Measurements from ENCODE around the gene NFIX. TPM values are rescaled to one million over a fixed set of nuclear protein-coding genes. Genes with fewer than 3 reads are reported as not detected.

NFIX gene
- total RNA-seq, 1 donor from 2014 or later, result 8.4 TPM

- Mint-ChIP-seq H3K27ac (ENCODE audit: unreplicated experiment) (peak overlapping the region; percentile 24), H3K4me3 (ENCODE audit: unreplicated experiment) (peak overlapping the region; percentile 89), H3K9me3 (ENCODE audit: unreplicated experiment) (no peaks in the 10 kb centered on the region), H3K4me1 (ENCODE audit: low read depth, unreplicated experiment) (peaks cover 48% of the 10 kb centered on the region), H3K36me3 (ENCODE audit: low read depth, unreplicated experiment) (peaks cover 5% of the 10 kb centered on the region), H3K27me3 (ENCODE audit: low read depth, unreplicated experiment) (no peaks in the 10 kb centered on the region)
- H3K9me3 ChIP-seq (ENCODE audit: insufficient read depth, low read depth, low read length), result no peaks in the 10 kb centered on the region
- no peaks in the 10 kb centered on the region for H3K27me3 ChIP-seq (ENCODE audit: insufficient read depth, low read length)
- no peak for FAIRE-seq
- peak overlapping the region; percentile 88 for H3K27ac ChIP-seq (ENCODE audit: low read depth, low read length)
- H3K79me2 ChIP-seq (ENCODE audit: insufficient read depth, low read length), result peaks cover 85% of the 10 kb centered on the region
- peaks cover 62% of the 10 kb centered on the region for H3K4me1 ChIP-seq (ENCODE audit: insufficient read depth, low read length)
- DNase-seq (ENCODE audit: low read depth), result no peak
- peak overlapping the region; percentile 78 for H3K4me3 ChIP-seq (ENCODE audit: insufficient read depth, low read depth, low read length)
- peak overlapping the region; percentile 92 for H3K4me2 ChIP-seq (ENCODE audit: low read length)
- H3K36me3 ChIP-seq (ENCODE audit: insufficient read depth, low read length), result peaks cover 3% of the 10 kb centered on the region
- peaks cover 59% of the 10 kb centered on the region for H4K20me1 ChIP-seq (ENCODE audit: insufficient read depth, low read length)
- H3K9ac ChIP-seq (ENCODE audit: low read length), result peak overlapping the region; percentile 95
- no peak overlapping the region for H2AFZ ChIP-seq (ENCODE audit: low read depth, low read length)
- TF ChIP-seq CTCF (IDR thresholded peaks at IDR 0.05; ENCODE audit: insufficient read depth, low read depth, low read length) (no peak), EZH2 (IDR thresholded peaks at IDR 0.05; ENCODE audit: insufficient read depth, low read length) (no peak)
Observed at GRCh38 chr19:13119627-13120026, 124.4 kb downstream of the NFIX start.

GRCh38 chr19:13120031-13120430 is 124.8 kb downstream of the NFIX start:
- no peaks in the 10 kb centered on the region for H3K27me3 Mint-ChIP-seq (ENCODE audit: low read depth, unreplicated experiment)
- no peaks in the 10 kb centered on the region for H3K27me3 ChIP-seq (ENCODE audit: insufficient read depth, low read length)
- H3K36me3 ChIP-seq (ENCODE audit: insufficient read depth, low read length), result peaks cover 3% of the 10 kb centered on the region
- TF ChIP-seq EZH2 (IDR thresholded peaks at IDR 0.05; ENCODE audit: insufficient read depth, low read length), result no peak
- H3K79me2 ChIP-seq (ENCODE audit: insufficient read depth, low read length), result peaks cover 85% of the 10 kb centered on the region
- H2AFZ ChIP-seq (ENCODE audit: low read depth, low read length), result no peak overlapping the region
- H3K9ac ChIP-seq (ENCODE audit: low read length), result peak overlapping the region; percentile 95
- H4K20me1 ChIP-seq (ENCODE audit: insufficient read depth, low read length), result peaks cover 63% of the 10 kb centered on the region
- H3K27ac Mint-ChIP-seq (ENCODE audit: unreplicated experiment), result no peak overlapping the region
- H3K27ac ChIP-seq (ENCODE audit: low read depth, low read length), result peak overlapping the region; percentile 88
- peak overlapping the region; percentile 89 for H3K4me3 Mint-ChIP-seq (ENCODE audit: unreplicated experiment)
- H3K4me3 ChIP-seq (ENCODE audit: insufficient read depth, low read depth, low read length), result peak overlapping the region; percentile 78
- no peaks in the 10 kb centered on the region for H3K9me3 ChIP-seq (ENCODE audit: insufficient read depth, low read depth, low read length)
- no peaks in the 10 kb centered on the region for H3K9me3 Mint-ChIP-seq (ENCODE audit: unreplicated experiment)
- FAIRE-seq (no peak), DNase-seq (ENCODE audit: low read depth) (no peak)
- H3K4me2 ChIP-seq (ENCODE audit: low read length), result peak overlapping the region; percentile 92
- H3K4me1 ChIP-seq (ENCODE audit: insufficient read depth, low read length), result peaks cover 60% of the 10 kb centered on the region
- H3K4me1 Mint-ChIP-seq (ENCODE audit: low read depth, unreplicated experiment), result peaks cover 48% of the 10 kb centered on the region
- H3K36me3 Mint-ChIP-seq (ENCODE audit: low read depth, unreplicated experiment), result peaks cover 5% of the 10 kb centered on the region

- Histone ChIP-seq H3K27me3 (ENCODE audit: insufficient read depth, low read length) (no peaks in the 10 kb centered on the region), H3K9me3 (ENCODE audit: insufficient read depth, low read depth, low read length) (no peaks in the 10 kb centered on the region), H3K36me3 (ENCODE audit: insufficient read depth, low read length) (peaks cover 3% of the 10 kb centered on the region), H3K4me3 (ENCODE audit: insufficient read depth, low read depth, low read length) (peak overlapping the region; percentile 78), H2AFZ (ENCODE audit: low read depth, low read length) (no peak overlapping the region), H3K79me2 (ENCODE audit: insufficient read depth, low read length) (peaks cover 85% of the 10 kb centered on the region), H3K27ac (ENCODE audit: low read depth, low read length) (peak overlapping the region; percentile 88), H3K4me2 (ENCODE audit: low read length) (peak overlapping the region; percentile 92), H4K20me1 (ENCODE audit: insufficient read depth, low read length) (peaks cover 69% of the 10 kb centered on the region), H3K9ac (ENCODE audit: low read length) (peak overlapping the region; percentile 95), H3K4me1 (ENCODE audit: insufficient read depth, low read length) (peaks cover 52% of the 10 kb centered on the region)
- H3K36me3 Mint-ChIP-seq (ENCODE audit: low read depth, unreplicated experiment), result peaks cover 5% of the 10 kb centered on the region
- no peaks in the 10 kb centered on the region for H3K9me3 Mint-ChIP-seq (ENCODE audit: unreplicated experiment)
- peaks cover 42% of the 10 kb centered on the region for H3K4me1 Mint-ChIP-seq (ENCODE audit: low read depth, unreplicated experiment)
- no peak overlapping the region for H3K27ac Mint-ChIP-seq (ENCODE audit: unreplicated experiment)
- FAIRE-seq (no peak), DNase-seq (ENCODE audit: low read depth) (peak; percentile 65)
- peak overlapping the region; percentile 64 for H3K4me3 Mint-ChIP-seq (ENCODE audit: unreplicated experiment)
- H3K27me3 Mint-ChIP-seq (ENCODE audit: low read depth, unreplicated experiment), result no peaks in the 10 kb centered on the region
- TF ChIP-seq EZH2 (IDR thresholded peaks at IDR 0.05; ENCODE audit: insufficient read depth, low read length) (no peak), CTCF (IDR thresholded peaks at IDR 0.05; ENCODE audit: insufficient read depth, low read depth, low read length) (no peak)
Observed at GRCh38 chr19:13120817-13121216, 125.5 kb downstream of the NFIX start.

Measured in astrocyte (in vitro differentiated cells and primary cell).